NCI-H2227 treated with DMSO at 0.1 percent for 48 hours (cell line): ENCODE measurements around the gene USP32.
"Not testable (repeated sequence)": the region's sequence is repeated elsewhere in the genome, so short reads cannot be mapped to it uniquely, and the experiment has no call there.

ENCODE experiments used
- DNase-seq: peaks from one replicate; lab custom pipeline; 2025; lab: John Stamatoyannopoulos, UW

USP32 gene

GRCh38 chr17:60392042-60392844, at the start of gene USP32:
Gene USP32 (minus strand): TSS chr17:60392133. CDS start chr17:60391939, 194 bp downstream.
- peak; percentile 96 for DNase-seq

DNA sequence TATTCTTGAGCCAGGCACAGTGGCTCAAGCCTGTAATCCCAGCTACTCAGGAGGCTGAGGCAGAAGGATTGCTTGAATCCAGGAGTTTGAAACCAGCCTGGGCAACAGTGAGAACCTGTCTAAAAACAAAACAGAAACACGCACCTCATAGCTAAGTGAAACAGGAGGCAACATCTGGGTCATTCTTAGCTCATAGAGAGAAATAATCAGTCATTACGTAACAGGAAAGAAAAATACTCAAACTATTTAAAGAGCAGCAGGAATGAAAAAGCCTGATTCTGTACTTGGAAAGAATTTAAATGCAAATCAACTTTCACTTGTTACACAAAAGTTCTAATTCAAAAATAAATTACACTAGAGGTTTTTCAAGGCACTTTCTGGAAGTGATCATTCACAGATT, 47.6 kb upstream of the USP32 start:
- no peak for DNase-seq

DNA sequence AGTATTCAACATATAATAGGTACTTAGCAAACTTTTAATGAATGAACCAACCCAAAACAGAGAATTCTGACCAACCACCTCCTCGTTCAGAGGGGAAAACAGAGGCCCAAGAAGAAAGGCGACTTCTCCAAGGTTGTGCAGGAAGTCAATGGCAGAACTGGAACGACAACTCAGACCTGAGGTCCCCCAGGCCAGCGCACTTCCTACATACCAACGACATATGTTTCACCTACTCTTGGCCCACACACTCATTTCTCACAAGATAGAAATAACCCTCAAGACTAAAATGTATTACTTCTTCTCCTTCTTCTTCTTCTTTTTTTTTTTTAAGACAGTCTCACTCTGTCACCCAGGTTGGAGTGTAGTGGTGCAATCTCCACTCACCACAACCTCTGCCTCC, 44.7 kb upstream of the USP32 start:
- no peak for DNase-seq

- DNase-seq, result peak; percentile 83
These were observed 43.6 kb upstream of the USP32 start for GRCh38 chr17:60435244-60436167.

DNA sequence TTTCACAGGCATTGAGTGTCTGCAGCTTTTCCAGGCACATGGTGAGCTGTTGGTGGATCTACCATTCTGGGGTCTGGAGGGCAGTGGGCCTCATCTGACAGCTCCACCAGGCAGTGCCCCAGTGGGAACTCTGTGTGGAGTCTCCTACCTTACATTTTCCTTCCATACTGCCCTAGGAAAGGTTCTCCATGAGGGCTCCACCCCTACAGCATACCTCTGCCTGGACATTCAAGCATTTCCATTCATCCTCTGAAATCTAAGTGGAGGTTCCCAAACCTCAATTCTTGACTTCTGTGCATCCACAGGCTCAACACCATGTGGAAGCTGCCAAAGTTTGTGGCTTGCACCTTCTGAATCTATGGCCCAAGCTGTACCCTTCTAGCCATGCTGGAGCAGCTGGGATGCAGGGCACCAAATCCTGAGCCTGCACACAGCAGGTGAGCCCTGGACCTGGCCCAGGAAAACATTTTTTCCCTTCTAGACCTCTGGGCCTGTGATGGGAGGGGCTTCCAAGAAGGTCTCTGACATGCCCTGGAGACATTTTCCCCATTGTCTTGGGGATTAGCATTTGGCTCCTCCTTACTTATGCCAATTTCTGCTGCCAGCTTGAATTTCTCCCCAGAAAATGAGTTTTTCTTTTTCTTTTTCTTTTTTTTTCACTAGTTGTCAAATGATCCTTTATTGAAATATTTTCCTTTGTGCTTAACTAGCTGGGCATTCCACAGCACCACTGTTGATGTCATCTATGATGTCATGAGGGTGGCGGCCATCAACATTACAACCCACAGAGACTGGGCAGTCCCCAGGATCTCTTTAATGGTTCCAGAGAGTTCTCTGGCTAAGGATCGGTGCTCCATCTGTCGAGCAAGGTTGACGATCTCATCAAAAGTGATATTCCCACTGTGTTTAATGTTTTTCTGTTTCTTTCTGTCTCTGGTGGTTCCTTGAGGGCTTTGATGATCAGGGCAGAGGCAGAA, 41.4 kb upstream of the USP32 start:
- not testable (repeated sequence) for DNase-seq

- not testable (repeated sequence) for DNase-seq
These were observed 38.6 kb upstream of the USP32 start for GRCh38 chr17:60430561-60430960.

- DNase-seq, result not testable (repeated sequence)
These were observed 36.6 kb upstream of the USP32 start for GRCh38 chr17:60428491-60428890.

DNA sequence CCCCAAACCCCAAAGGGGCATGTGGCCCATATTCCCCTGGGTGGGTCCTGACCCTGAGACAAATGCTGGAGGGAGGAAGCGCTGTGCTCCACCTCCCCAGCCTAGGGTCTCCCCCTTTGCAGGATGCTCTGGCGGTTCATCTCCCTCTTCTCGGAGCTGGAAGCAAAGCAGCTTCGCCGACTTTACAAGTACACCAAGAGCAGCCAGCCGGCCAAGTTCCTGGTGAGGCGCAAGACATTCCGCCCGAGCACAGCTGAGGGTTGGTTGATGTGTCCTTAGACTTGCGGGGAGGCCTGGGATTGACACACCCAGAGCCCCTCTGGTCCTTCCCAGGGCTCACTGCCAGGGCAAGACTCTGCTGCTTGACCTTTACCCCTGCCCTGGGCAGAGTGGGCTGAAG, 34.7 kb upstream of the USP32 start:
- no peak for DNase-seq

DNA sequence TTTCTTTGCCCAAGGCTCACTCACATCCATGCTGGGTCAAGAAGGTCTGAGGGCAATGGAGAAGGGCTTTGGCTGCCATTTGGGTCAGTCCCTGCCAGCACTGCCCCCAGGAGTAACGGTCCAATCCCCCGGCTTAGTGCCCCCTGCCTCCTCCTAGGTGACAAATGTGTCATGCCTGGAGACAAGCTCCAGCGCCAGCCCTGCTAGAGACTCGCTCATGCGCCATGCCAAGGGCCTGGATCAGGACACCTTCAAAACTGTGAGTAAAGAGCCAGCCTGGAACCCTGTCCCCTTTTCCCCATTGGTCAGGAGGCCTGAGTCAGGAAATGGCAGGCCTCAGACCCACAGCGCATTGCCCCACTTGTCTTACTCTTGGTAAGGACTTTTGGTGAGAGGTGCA, 33.7 kb upstream of the USP32 start:
- no peak for DNase-seq

DNA sequence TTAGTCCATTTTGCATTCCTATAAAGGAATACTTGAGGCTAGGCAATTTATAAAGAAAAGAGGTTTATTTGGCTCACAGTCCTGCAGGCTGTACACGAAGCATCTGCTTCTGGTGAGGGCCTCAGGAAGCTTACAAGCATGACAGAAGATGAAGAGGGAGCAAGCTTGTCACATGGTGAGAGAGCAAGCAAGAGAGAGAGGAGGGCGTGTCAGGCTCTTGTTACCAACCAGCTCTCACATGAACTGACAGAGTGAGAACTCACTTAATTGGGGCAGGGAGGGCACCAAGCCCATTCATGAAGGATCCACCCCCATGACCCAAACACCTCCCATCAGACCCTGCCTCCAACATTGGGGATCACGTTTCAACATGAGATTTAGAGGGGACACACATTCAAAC, 31.9 kb upstream of the USP32 start:
- DNase-seq, result no peak

DNA sequence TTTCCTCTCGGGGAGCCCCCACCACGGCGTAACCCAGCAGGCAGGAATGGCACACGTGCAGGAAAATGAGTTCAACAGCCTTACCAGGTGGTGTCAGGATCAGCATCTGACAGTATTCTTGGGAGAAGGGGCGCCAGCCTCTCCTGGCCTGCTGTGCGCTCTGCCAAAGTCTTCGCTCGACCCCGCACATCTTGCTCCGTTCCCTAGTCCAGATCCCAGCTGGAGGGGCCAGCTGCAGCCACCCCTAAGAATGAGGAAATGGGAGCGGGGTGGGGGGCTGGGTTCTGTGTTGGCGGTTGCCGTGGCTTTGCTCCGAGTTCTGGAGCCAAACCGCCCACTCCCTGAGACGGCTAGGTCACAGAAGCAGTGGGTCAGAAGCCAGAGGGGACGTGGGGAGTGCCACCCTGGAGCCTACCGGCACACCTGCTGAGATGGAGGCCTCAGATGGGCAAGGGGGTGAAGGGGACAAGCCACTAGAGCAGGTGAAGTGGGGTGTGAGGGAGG, 30.3 kb upstream of the USP32 start, which contains the start of gene CHCT1:
Gene CHCT1, plus strand, starts transcription at position 328 of the 504 bp plus-strand sequence. Its CDS starts 104 bp downstream, at position 432.
- no peak for DNase-seq

GRCh38 chr17:60421273-60422161, 29.6 kb upstream of the USP32 start:
- no peak for DNase-seq

GRCh38 chr17:60419875-60420274, 27.9 kb upstream of the USP32 start:
- not testable (repeated sequence) for DNase-seq

- not testable (repeated sequence) for DNase-seq
These were observed 27.1 kb upstream of the USP32 start for GRCh38 chr17:60419003-60419402.

DNA sequence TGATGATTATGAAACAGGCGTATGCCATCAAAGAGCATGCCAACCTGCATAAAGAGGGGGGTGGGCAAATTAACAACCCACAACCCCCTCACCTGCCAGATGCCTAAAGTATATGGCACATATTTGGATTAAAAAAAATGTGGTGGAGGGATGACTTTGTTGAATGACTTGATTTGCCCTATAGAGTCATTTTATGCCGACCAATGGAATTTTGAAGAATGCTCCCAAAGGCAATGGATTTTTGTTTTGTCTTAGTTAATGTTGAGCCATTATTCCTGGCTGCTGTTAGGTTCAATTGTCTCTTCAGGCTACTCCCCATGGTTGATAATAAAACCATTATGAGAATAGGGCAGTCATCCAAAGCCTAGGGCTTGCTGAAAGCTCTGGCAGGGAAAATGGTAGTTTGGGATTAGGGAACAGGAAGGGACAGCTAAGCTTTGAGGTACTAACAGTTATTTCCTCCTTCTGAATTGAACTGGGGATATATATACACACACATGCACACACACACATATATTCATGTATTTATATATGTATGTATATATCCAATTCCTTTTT, 24.5 kb upstream of the USP32 start:
- no peak for DNase-seq

DNA sequence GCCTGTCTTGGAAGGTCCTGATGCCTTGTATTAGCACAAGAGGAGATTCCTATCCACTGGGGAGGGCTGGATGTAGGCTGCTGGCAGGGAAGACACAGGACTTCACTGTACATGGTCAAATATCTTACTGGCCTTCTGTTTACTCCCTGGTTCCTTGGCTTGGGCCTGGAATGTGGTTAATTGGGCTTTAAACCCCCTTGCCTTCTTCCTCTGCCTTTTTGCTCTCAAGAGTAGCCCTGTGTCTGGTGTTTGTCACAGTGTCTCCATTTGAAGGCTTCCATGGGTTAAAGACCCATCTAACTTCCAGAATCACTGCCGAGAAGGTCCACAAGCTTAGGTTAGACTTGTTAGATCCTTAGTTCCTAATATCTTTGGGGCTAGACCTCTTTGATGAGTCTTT, 23.2 kb upstream of the USP32 start:
- DNase-seq, result no peak

DNA sequence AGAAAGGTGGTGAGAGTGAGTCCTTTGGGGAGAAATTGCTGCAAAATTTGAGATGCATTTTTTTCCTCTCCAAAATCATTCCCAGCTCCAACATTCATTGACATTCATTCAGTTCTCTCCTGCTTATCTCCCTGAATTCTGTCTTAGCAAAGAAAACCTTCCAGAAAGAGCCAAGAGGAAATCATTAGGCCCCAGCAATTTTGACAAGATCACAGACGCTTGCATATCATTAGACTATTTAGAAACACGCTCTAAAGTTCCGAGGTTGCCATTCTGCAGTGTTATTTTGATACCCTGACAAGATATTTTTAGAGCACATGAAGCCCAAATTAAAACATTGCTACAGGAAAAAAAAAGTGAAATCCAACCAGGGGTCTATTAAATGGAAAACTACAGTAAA, 20.8 kb upstream of the USP32 start:
- no peak for DNase-seq

GRCh38 chr17:60410001-60410400, 18.1 kb upstream of the USP32 start:
- no peak for DNase-seq

DNA sequence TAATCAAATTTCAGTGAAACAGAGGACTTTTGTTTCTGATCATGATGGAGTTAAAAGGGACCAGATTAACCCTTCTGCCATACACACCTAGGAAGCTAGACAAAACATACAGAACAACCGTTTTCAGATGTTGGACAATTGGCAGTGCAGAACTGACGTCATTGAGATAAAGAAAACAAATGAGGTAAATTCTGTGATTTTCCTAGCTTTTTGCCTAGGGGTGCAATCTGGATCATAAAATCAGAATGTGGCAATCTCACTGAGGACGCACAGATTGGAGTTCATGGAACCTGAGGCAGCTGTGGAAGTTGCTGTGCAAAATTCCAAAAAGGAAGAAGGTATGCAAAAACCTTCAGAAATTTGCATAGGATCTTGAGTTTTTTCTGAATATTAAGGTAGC, 15.0 kb upstream of the USP32 start:
- no peak for DNase-seq

DNA sequence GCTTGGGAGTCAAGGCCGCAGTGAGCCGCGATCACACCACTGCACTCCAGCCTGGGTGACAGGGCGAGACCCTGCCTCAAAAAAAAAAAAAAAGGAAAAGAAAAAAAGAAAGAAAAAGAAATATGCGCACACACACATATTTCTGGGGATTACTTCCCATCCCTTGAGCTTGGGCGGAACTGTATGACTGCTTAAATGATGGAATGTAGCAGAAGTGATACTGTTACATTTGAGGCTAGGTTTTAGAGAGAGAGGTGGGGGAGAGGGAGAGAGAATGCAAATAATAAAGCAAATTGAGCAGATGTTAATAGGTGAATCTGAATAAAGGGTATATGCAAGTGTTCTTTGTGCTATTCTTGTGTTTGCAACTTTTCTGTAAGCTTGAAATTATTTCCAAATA, 12.0 kb upstream of the USP32 start:
- DNase-seq, result no peak
